IPS-NIHi11 (cell line): ENCODE results near the gene CASKIN1.
A peak's percentile ranks its signal among the peaks of the same experiment; 100 is the strongest.
"Not testable (repeated sequence)": the region's sequence is repeated elsewhere in the genome, so short reads cannot be mapped to it uniquely, and the experiment has no call there.

Experiments
- DNase-seq: peaks from one replicate; pipeline ENCODE4 v3.0.0; 2012; ENCODE audit warnings: mixed read lengths, low spot score

Gene CASKIN1, protein sequence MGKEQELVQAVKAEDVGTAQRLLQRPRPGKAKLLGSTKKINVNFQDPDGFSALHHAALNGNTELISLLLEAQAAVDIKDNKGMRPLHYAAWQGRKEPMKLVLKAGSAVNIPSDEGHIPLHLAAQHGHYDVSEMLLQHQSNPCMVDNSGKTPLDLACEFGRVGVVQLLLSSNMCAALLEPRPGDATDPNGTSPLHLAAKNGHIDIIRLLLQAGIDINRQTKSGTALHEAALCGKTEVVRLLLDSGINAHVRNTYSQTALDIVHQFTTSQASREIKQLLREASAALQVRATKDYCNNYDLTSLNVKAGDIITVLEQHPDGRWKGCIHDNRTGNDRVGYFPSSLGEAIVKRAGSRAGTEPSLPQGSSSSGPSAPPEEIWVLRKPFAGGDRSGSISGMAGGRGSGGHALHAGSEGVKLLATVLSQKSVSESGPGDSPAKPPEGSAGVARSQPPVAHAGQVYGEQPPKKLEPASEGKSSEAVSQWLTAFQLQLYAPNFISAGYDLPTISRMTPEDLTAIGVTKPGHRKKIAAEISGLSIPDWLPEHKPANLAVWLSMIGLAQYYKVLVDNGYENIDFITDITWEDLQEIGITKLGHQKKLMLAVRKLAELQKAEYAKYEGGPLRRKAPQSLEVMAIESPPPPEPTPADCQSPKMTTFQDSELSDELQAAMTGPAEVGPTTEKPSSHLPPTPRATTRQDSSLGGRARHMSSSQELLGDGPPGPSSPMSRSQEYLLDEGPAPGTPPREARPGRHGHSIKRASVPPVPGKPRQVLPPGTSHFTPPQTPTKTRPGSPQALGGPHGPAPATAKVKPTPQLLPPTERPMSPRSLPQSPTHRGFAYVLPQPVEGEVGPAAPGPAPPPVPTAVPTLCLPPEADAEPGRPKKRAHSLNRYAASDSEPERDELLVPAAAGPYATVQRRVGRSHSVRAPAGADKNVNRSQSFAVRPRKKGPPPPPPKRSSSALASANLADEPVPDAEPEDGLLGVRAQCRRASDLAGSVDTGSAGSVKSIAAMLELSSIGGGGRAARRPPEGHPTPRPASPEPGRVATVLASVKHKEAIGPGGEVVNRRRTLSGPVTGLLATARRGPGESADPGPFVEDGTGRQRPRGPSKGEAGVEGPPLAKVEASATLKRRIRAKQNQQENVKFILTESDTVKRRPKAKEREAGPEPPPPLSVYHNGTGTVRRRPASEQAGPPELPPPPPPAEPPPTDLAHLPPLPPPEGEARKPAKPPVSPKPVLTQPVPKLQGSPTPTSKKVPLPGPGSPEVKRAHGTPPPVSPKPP (N-terminal part only)

GRCh38 chr16:2196162-2196980, at the start of gene CASKIN1:
CASKIN1 (minus strand) TSS chr16:2196605; CDS start chr16:2196432, 173 bp downstream.
- peak; percentile 81 for DNase-seq

GRCh38 chr16:2244926-2245795, 48.8 kb upstream of the CASKIN1 start:
- DNase-seq = no peak

DNA sequence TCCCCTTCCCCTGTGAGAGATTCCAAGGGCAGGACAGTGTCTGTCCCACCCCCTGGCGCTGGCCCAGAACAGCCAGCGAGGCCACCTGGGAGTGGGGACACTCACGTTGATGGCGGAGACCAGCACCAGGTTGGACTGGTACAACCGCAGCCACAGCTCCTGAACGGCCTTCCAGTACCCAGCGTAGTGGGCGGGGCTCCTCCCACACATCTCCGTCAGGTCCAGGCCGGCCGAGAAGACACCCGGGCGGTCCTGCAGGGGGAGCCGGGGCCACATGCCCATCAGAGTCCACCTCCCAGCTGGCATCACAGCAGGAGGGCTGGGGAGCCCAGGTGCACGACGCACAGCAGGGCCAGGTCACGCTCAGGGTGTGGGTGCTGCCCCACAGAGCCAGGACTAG, 47.9 kb upstream of the CASKIN1 start:
- DNase-seq = peak; percentile 65

DNA sequence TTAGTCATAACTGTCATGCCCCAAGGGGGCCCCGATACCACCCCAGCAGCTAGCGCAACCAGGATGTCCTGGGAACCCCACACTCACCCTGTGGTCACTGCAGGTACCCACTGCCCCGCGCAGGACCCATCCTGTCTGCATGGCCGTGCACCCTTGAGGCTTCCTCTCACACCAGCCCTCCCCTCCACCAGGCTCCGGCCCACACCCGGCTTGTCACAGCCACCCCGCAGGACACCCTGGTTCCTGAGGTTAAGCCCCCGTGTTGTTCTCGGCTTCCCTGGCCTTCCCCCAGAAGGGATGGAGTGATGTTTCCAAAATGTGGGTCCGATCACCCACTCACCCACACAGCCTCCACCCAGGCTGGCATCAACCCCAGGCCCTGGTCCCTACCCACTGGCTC, 47.4 kb upstream of the CASKIN1 start:
- DNase-seq = no peak

- peak; percentile 60 for DNase-seq
Measured at GRCh38 chr16:2243031-2243528, 46.7 kb upstream of the CASKIN1 start.

DNA sequence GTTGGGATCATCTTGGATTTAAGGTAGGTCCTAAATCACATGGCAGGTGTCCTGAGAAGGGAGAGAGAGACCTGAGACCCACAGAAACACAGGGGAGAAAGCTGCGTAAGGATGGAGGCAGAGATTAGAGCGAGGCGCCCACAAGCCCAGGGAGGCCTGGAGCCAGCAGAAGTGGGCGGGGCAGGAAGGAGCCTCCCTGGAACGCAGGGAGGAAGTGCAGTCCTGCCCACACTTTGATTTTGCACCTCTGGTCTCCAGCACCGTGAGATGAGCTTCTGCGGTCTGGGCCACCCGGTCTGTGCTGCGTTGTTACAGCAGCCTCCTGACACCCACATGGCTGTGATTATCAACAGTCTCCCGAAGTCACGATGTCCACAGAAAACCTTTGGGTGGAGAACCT, 46.2 kb upstream of the CASKIN1 start:
- DNase-seq = no peak

DNA sequence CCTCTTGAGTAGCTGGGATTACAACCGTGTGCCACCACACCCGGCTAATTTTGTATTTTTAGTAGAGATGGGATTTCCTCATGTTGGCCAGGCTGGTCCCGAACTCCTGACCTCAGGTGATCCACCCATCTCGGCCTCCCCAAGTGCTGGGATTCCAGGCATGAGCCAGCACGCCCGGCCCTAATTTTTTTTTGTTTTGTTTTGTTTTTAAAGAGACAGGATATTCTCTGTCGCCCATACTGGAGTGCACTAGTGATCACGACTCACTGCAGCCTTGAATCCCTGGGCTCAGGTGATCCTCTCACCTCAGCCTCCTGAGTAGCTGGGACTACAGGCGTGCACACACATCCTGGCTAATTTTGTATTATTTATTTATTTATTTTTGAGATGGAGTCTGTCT, 43.9 kb upstream of the CASKIN1 start:
- not testable (repeated sequence) for DNase-seq

GRCh38 chr16:2238838-2239675, 42.7 kb upstream of the CASKIN1 start:
- peak; percentile 71 for DNase-seq

DNA sequence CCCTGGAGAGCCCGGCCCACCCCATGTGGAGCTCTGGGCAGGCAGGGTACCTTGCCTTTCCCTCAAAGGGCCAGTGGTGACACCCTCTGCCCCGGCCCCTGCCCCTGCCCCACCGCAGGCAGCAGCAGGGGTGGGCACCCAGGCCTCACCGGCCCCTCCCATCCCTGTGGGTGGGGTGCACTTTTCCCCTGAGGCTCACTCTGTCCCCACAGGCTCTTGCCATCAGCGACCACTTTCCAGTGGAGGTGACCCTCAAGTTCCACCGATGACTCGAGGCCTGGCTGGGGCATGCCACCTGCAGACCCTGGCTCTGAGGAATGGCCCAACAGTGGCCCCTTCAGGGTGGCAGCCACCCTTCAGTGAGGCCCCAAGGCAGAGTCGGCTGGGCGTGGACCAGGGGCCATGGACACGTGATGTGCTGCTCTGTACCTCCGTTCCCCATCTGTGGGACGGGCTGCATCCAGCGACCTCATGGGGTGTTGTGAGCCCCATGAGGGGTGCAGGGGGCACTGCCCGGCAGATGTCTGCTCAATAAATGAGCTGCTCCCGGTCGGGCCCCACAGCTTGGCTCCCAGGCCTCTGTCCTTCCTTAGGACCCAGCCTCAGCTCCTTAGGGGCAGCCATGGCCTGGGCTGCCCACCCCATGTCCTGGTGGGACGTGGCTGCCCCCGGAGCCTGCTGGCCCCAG, 41.9 kb upstream of the CASKIN1 start:
- DNase-seq = peak; percentile 58

DNA sequence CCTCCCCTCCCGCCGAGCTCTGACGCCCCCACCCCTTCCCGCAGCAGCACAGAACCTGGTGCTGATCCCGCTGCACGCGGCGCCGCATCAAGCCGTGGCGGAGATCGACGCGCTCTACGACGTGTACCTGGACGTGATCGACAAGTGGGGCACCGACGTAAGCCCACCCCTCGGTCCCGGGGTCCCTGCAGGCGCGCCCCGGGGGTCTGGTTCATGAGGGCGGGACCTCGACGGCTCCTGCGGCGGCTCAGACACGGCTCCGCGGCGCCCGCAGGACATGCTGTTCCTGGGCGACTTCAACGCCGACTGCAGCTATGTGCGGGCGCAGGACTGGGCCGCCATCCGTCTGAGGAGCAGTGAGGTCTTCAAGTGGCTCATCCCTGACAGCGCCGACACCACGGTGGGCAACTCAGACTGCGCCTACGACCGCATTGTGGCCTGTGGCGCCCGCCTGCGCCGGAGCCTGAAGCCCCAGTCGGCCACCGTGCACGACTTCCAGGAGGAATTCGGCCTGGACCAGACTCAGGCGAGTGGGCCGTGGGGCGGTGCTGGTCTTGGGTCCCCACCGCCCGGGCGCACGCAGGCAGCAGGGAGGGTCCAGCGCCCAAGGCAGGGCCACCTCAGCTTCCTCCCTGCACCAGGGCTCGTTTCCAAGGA, 41.2 kb upstream of the CASKIN1 start:
- DNase-seq = peak; percentile 55

DNA sequence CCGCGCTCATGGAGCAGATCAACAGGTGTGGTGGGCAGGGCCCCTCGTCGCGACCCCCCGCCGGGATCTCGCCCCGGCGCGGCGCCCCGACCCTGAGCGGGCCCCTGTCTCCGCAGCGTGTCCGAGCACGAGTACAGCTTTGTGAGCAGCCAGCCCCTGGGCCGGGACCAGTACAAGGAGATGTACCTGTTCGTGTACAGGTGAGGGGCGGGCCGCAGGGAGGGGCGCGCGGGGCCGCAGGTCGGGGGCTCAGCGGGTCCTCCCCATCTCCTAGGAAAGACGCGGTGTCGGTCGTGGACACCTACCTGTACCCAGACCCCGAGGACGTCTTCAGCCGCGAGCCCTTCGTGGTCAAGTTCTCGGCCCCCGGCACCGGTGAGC, 40.7 kb upstream of the CASKIN1 start:
- no peak for DNase-seq

DNA sequence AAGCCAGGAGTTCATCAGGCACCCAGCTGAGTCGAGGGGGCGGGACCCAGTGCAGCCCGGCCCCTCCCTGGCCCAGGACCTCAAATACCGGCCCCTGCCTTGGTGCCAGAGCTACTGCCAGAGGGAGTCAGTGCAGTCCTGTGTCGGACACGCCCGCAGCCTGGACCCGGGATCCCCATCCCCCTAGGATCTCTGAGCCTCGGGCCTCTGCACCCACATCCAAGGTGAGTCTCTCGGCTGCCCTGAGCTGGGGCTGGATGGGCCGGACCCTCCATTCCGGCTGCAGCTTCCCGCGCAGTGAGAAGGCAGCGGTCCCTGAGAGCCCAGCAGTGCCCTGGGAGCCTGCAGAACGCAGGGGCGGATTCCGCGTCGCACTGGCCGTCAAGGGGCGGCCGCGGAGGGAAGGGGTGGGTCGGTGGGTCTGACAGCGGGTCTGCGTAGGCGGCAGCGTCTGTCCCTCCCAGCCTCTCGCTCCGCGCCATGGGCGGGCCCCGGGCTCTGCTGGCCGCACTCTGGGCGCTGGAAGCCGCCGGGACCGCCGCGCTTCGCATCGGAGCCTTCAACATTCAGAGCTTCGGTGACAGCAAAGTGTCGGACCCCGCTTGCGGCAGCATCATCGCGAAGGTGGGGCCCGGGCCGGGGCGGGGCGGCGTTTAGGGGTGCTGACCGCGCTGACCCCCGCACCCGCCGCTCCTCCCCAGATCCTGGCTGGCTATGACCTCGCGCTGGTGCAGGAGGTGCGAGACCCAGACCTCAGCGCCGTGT, 40.1 kb upstream of the CASKIN1 start, which contains the start of gene DNASE1L2:
DNASE1L2 (plus strand) TSS at position 108 of the 765 bp plus-strand sequence; CDS start at position 481, 373 bp downstream.
- DNase-seq = peak; percentile 79

- DNase-seq = no peak
Measured at GRCh38 chr16:2235695-2236336, 39.4 kb upstream of the CASKIN1 start.

- DNase-seq = no peak
Measured at GRCh38 chr16:2235234-2235651, 38.8 kb upstream of the CASKIN1 start.

- no peak for DNase-seq
Measured at GRCh38 chr16:2234813-2235170, 38.4 kb upstream of the CASKIN1 start.
